OCI-LY1 (cell line): Measurements from ENCODE around the gene PSPH.

ENCODE experiments used
- EZH2 ChIP-seq: fragments of 200-600 bp; sonication (generic), shearing (Covaris generic); IDR thresholded peaks from 2 replicates; pipeline ENCODE4 v1.8.0; 2017; ENCODE audit warnings: borderline replicate concordance, mixed run types, mild to moderate bottlenecking, antibody characterized with exemption, low read length, moderate library complexity, mixed read lengths
- TF ChIP-seq, protein P1 (sequence below): fragments of 200-600 bp; sonication (generic), shearing (Covaris generic); IDR thresholded peaks from 2 replicates; pipeline ENCODE4 v1.5.1; 2017; ENCODE audit warnings: mild to moderate bottlenecking, antibody characterized with exemption, low read length, moderate library complexity, mixed read lengths

GRCh38 chr7:55983537-55983936, 67.7 kb downstream of the PSPH start:
- TF ChIP-seq, protein P1, sequence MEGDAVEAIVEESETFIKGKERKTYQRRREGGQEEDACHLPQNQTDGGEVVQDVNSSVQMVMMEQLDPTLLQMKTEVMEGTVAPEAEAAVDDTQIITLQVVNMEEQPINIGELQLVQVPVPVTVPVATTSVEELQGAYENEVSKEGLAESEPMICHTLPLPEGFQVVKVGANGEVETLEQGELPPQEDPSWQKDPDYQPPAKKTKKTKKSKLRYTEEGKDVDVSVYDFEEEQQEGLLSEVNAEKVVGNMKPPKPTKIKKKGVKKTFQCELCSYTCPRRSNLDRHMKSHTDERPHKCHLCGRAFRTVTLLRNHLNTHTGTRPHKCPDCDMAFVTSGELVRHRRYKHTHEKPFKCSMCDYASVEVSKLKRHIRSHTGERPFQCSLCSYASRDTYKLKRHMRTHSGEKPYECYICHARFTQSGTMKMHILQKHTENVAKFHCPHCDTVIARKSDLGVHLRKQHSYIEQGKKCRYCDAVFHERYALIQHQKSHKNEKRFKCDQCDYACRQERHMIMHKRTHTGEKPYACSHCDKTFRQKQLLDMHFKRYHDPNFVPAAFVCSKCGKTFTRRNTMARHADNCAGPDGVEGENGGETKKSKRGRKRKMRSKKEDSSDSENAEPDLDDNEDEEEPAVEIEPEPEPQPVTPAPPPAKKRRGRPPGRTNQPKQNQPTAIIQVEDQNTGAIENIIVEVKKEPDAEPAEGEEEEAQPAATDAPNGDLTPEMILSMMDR: no peak
- no peak for TF ChIP-seq EZH2
